ENCODE measurements around the gene ENTPD6.

The ENTPD6 gene

DNA sequence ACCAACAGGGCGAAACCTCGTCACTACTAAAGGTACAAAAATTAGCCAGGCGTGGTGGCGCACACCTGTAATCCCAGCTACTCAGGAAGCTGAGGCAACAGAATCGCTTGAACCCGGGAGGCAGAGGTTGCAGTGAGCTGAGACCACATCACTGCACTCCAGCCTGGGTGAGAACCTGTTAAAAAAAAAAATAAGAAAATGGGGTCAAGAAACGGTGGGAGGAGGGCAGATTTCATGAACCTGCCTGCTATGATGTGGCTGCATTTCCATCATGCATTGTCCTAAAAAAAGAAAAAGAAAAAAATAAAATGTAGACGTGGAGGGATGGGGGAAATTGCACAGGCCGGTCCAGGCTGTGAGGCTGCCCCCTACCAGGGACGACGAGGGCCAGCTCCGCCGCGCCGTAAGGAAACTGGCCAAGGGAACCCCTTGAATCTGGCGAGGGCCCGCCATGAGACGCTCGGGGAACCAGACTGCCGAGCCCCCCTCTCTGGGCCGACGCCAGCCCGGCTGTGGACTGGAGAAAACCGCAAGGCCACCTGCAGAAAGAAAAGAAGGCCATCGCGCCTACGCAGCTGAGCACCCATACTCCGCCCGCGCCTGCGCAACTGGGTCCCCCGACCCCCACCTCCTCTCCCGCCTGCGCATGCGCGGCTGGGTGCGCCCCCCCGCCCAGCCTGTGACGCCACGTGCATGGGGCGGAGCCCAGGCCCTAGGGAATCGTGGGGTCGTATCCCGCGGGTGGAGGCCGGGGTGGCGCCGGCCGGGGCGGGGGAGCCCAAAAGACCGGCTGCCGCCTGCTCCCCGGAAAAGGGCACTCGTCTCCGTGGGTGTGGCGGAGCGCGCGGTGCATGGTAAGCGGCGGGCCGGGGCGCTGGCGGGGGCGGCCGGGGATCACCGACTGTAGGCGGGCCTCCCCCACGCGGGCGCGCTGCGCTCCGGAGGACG is at the start of gene ENTPD6:
Gene ENTPD6 (plus strand): TSS at position 699 of the 948 bp plus-strand sequence. CDS start 10,825 bp downstream, outside the sequence.
- TF ChIP-seq, protein P1, sequence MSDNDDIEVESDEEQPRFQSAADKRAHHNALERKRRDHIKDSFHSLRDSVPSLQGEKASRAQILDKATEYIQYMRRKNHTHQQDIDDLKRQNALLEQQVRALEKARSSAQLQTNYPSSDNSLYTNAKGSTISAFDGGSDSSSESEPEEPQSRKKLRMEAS (IDR thresholded peaks at IDR 0.05), result peak; percentile 80
- TF ChIP-seq, protein P2, sequence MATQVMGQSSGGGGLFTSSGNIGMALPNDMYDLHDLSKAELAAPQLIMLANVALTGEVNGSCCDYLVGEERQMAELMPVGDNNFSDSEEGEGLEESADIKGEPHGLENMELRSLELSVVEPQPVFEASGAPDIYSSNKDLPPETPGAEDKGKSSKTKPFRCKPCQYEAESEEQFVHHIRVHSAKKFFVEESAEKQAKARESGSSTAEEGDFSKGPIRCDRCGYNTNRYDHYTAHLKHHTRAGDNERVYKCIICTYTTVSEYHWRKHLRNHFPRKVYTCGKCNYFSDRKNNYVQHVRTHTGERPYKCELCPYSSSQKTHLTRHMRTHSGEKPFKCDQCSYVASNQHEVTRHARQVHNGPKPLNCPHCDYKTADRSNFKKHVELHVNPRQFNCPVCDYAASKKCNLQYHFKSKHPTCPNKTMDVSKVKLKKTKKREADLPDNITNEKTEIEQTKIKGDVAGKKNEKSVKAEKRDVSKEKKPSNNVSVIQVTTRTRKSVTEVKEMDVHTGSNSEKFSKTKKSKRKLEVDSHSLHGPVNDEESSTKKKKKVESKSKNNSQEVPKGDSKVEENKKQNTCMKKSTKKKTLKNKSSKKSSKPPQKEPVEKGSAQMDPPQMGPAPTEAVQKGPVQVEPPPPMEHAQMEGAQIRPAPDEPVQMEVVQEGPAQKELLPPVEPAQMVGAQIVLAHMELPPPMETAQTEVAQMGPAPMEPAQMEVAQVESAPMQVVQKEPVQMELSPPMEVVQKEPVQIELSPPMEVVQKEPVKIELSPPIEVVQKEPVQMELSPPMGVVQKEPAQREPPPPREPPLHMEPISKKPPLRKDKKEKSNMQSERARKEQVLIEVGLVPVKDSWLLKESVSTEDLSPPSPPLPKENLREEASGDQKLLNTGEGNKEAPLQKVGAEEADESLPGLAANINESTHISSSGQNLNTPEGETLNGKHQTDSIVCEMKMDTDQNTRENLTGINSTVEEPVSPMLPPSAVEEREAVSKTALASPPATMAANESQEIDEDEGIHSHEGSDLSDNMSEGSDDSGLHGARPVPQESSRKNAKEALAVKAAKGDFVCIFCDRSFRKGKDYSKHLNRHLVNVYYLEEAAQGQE (IDR thresholded peaks at IDR 0.05; ENCODE audit: low read depth), result no peak
- TF ChIP-seq ZBTB7A (IDR thresholded peaks at IDR 0.05; ENCODE audit: low read depth), result no peak; the same call in 1 of the 2 replicates
- no peak for TF ChIP-seq CEBPB (IDR thresholded peaks at IDR 0.05)
- TF ChIP-seq RAD21 (IDR thresholded peaks at IDR 0.05; ENCODE audit: low read depth), result no peak
- peak; percentile 82 for TF ChIP-seq CREB1 (IDR thresholded peaks at IDR 0.05; ENCODE audit: low read depth)
- peak; percentile 66 for TF ChIP-seq EGR1 (IDR thresholded peaks at IDR 0.05)
- TF ChIP-seq TCF12 (IDR thresholded peaks at IDR 0.05; ENCODE audit: low read depth), result peak; percentile 14; the same call in 1 of the 2 replicates
- TF ChIP-seq TAF1 (IDR thresholded peaks at IDR 0.05; ENCODE audit: low read depth), result peak; percentile 77
- TF ChIP-seq TEAD4 (IDR thresholded peaks at IDR 0.05), result no peak; the same call in 1 of the 2 replicates
- TF ChIP-seq NFIC (IDR thresholded peaks at IDR 0.05), result no peak
- TF ChIP-seq EP300 (IDR thresholded peaks at IDR 0.05; ENCODE audit: borderline replicate concordance), result no peak
- TF ChIP-seq FOXM1 (IDR thresholded peaks at IDR 0.05; ENCODE audit: borderline replicate concordance, low read depth), result no peak
- TF ChIP-seq, protein P3, sequence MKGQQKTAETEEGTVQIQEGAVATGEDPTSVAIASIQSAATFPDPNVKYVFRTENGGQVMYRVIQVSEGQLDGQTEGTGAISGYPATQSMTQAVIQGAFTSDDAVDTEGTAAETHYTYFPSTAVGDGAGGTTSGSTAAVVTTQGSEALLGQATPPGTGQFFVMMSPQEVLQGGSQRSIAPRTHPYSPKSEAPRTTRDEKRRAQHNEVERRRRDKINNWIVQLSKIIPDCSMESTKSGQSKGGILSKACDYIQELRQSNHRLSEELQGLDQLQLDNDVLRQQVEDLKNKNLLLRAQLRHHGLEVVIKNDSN (IDR thresholded peaks at IDR 0.05), result peak; percentile 70
- no peak for TF ChIP-seq YY1 (IDR thresholded peaks at IDR 0.05; ENCODE audit: low read depth)

- TF ChIP-seq, protein P1 (IDR thresholded peaks at IDR 0.05), result no peak
- no peak for TF ChIP-seq TAF1 (IDR thresholded peaks at IDR 0.05; ENCODE audit: low read depth)
- no peak for TF ChIP-seq ZBTB7A (IDR thresholded peaks at IDR 0.05; ENCODE audit: low read depth)
- TF ChIP-seq, protein P3 (IDR thresholded peaks at IDR 0.05), result no peak
- no peak for TF ChIP-seq TEAD4 (IDR thresholded peaks at IDR 0.05)
- no peak for TF ChIP-seq EP300 (IDR thresholded peaks at IDR 0.05; ENCODE audit: borderline replicate concordance)
- TF ChIP-seq, protein P2 (IDR thresholded peaks at IDR 0.05; ENCODE audit: low read depth), result no peak
- no peak for TF ChIP-seq CEBPB (IDR thresholded peaks at IDR 0.05)
- TF ChIP-seq YY1 (IDR thresholded peaks at IDR 0.05; ENCODE audit: low read depth), result no peak
- no peak for TF ChIP-seq EGR1 (IDR thresholded peaks at IDR 0.05)
- no peak for TF ChIP-seq RAD21 (IDR thresholded peaks at IDR 0.05; ENCODE audit: low read depth)
- no peak for TF ChIP-seq NFIC (IDR thresholded peaks at IDR 0.05)
- no peak for TF ChIP-seq FOXM1 (IDR thresholded peaks at IDR 0.05; ENCODE audit: borderline replicate concordance, low read depth)
- no peak for TF ChIP-seq CREB1 (IDR thresholded peaks at IDR 0.05; ENCODE audit: low read depth)
- TF ChIP-seq TCF12 (IDR thresholded peaks at IDR 0.05; ENCODE audit: low read depth), result no peak
Measured at GRCh38 chr20:25146976-25147375, 48.5 kb upstream of the ENTPD6 start.

DNA sequence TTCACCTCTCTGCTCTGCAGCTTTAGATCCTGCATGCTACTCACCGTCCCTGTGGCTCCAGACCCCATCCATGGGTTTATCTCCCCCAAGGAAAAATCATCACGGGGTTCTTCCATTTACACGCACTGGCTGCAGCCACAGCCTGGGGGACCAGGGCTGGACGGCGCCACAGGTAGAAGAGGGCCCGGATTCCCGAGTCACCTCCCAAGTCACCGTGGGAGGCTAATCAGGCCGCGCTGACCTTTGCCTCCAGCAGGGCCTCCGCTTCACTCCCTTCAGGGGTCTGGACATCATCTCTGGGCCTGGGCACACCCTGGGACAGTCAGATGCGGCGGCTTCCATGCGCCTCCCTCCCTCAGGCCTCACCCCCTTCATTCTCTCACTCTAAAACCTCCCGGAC is 47.8 kb upstream of the ENTPD6 start:
- TF ChIP-seq ZBTB7A (IDR thresholded peaks at IDR 0.05; ENCODE audit: low read depth) (no peak), CREB1 (IDR thresholded peaks at IDR 0.05; ENCODE audit: low read depth) (no peak), YY1 (IDR thresholded peaks at IDR 0.05; ENCODE audit: low read depth) (no peak), EGR1 (IDR thresholded peaks at IDR 0.05) (no peak), NFIC (IDR thresholded peaks at IDR 0.05) (no peak), CEBPB (IDR thresholded peaks at IDR 0.05) (no peak), TAF1 (IDR thresholded peaks at IDR 0.05; ENCODE audit: low read depth) (no peak), TCF12 (IDR thresholded peaks at IDR 0.05; ENCODE audit: low read depth) (no peak), FOXM1 (IDR thresholded peaks at IDR 0.05; ENCODE audit: borderline replicate concordance, low read depth) (no peak), TEAD4 (IDR thresholded peaks at IDR 0.05) (no peak), RAD21 (IDR thresholded peaks at IDR 0.05; ENCODE audit: low read depth) (no peak), EP300 (IDR thresholded peaks at IDR 0.05; ENCODE audit: borderline replicate concordance) (no peak)
- TF ChIP-seq, protein P3 (IDR thresholded peaks at IDR 0.05), result no peak
- TF ChIP-seq, protein P2 (IDR thresholded peaks at IDR 0.05; ENCODE audit: low read depth), result no peak
- TF ChIP-seq, protein P1 (IDR thresholded peaks at IDR 0.05), result no peak
